Fibroblast of peridontal ligament (primary cell): ENCODE data around the gene KBTBD13.

Experiments used
- DNase-seq: peaks from one replicate; pipeline ENCODE4 v3.0.0-alpha.2; 2010; ENCODE audit errors: extremely low read depth

Gene KBTBD13

GRCh38 chr15:65076486-65077290, at the start of gene KBTBD13:
TSS of gene KBTBD13 (plus strand) at chr15:65076746. CDS start at chr15:65076816, 70 bp downstream.
- DNase-seq = no peak

DNA sequence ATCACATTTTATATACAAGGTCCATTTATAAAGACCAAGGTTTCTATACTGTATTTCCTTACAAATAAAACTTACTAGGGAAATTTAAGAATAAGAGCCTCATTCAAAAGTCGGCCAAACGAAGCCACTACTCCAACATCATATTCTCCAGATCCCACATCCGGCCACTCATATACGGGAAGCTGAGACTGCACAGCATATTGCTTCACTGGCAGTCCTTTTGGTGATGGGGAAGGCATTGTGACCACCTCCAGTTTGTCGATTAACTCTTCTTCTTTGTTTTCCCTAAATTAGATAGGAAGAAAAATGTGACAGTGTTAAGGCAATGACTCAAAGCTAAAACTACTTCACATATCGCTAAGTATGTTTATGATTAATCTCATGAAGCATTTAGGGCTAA, 49.8 kb upstream of the KBTBD13 start:
- DNase-seq = no peak

DNA sequence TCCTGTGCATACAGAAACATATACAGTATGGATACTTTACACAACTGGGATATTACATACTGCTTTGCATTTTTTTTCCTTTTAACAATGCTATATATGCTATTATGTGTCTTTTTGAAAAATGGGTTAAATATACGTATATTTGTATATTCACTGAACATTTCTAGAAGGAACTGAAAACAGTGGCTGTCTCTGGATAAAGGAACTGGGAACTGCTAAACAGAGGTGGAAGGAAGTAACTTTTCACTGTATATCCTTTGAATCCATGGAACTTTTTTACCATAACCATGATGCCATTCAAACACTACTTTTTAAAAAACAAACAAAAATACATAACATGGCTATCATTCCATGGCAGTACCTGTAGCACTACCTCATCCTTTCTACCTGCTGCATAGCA, 49.0 kb upstream of the KBTBD13 start:
- DNase-seq = no peak

GRCh38 chr15:65028338-65028737, 48.2 kb upstream of the KBTBD13 start:
- no peak for DNase-seq

DNA sequence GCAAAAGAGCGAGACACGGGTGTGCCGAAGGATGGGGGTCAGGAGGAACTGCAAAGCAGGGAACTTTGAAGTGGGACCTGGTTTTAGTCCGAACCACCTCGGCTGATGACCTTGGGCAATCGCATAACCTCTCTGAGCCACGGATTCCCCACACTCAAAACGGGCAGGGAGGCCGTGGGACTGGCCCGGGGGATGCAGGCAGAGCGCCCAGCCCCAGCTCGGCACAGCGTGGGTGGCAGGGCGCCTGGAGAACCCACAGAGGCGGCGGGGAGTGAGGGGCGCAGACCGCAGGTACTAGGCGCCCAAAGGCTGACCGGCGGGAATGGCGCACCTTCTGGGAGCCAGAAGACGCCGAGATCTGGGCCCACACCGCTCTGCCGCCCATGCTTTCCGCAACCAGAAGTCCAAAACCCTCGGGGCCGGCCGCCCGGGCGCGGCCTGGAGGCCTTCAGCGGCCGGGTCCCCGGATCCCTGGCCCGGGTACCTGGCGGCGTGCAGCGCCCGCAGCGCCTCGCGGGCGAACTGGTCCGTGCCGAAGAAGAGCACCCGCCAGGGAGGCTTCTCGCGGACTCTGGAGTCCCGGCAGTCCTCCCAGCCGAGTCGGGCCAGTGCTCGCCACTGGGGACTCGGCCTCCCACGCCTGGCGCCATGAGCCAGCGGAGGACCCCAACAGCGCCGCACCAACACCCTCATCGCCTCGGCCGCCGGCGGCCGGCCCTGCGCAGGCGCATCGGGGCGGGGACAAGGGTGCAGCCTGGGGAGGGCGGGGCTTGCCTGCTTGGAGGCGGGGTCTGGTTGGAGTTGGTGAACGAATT, 47.4 kb upstream of the KBTBD13 start, which contains the start of gene MTFMT:
Gene MTFMT, minus strand, starts transcription at position 719 of the 815 bp plus-strand sequence. Its CDS starts 26 bp downstream, at position 693.
- peak; percentile 63 for DNase-seq

DNA sequence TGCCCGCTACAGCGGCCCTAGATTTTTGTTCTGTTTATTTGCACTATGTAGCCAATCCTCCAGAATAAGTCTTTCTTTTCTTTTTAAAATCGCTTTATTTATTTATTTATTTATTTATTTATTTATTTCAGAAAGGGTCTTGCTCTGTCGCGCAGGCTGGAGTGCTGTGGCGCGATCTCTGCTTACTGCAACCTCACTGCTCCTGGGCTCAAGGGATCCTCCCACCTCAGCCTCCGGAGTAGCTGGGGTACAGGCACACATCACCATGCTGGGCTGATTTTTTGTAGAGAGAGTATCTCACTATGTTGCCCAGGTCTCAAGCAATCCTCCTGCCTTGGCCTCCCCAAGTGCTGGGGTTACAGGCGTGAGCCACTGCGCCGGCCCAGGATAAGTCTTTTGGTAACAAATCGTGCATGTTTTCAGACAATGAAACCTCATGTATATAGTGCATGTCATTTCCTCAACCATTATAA, 46.8 kb upstream of the KBTBD13 start:
- no peak for DNase-seq

DNA sequence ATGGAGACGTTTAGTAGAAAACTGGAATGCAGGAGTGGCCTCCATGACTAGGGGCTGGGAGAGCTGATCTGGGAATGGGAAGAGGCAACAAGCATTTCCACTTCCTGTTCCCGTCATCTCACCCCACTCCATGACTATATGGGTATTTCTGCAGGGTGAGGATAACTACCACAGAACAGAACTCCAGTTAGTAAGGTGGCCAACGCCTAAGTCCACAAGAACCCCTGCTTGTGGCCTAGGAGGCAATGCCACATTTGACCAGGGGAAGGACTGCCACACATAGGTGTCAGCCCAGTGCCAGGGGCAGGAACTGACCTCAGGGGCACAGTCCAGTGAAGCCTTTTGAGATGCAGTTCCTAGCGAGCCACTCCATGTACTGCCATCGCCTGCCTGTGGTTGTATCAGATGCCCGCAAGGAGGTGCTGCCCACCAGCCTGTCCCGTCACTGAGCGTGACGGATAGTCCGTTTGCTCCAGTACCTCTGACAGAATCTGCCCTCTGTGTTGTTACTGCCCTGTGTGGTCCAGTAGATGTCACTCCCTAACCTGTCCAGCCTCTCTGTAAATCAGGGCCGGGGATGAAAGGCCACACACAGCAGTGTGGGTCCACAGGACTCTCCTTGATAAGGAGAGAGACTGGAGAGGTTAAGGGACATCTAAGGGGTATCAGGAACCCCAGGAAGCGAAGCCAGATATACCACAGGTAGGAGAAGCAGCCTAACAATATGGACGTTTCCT, 43.6 kb upstream of the KBTBD13 start:
- DNase-seq = peak; percentile 65

GRCh38 chr15:65033659-65034269, 42.8 kb upstream of the KBTBD13 start:
- DNase-seq = peak; percentile 80

GRCh38 chr15:65034719-65035118, 41.8 kb upstream of the KBTBD13 start:
- DNase-seq = no peak

DNA sequence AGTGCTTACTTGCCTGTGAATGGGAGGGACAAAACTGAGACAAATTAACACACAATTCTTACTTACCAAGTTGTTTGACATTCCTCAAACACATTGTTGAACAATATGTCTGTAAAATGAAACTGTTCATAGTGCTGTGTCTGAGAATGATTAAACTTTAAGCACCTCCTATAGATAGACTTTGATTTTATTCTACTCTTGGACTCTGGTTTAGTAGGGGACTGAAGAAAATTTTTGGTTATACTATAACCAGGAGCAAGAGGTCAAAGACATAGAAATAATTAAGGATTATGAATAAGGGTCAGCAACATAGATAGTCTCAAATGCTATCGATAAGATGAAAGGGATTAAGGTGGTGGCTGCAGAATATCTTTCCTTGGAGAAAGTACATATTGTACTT, 39.2 kb upstream of the KBTBD13 start:
- DNase-seq = no peak

GRCh38 chr15:65038428-65038827, 38.1 kb upstream of the KBTBD13 start:
- DNase-seq = no peak

DNA sequence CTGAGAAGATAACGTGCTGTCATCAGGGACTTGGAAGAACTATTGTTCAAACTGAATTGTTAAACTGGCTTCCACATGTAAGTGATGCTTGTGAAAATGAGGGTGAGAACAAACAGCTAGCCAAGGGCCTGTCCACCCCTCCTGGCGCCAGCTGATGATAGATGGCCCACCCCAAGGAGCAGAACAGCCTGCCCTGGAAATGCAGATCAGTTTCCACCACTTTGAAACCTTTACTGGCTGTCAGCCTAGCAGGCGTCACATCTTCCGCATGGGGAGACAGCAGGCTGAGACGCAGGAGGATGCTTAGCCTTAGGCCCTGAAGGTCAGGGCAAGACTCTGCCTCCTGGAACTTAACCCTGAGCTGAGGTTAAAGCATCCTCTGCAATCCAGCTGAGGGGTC, 37.7 kb upstream of the KBTBD13 start:
- DNase-seq = no peak

- DNase-seq = no peak
These were observed 36.1 kb upstream of the KBTBD13 start for GRCh38 chr15:65040461-65040860.

DNA sequence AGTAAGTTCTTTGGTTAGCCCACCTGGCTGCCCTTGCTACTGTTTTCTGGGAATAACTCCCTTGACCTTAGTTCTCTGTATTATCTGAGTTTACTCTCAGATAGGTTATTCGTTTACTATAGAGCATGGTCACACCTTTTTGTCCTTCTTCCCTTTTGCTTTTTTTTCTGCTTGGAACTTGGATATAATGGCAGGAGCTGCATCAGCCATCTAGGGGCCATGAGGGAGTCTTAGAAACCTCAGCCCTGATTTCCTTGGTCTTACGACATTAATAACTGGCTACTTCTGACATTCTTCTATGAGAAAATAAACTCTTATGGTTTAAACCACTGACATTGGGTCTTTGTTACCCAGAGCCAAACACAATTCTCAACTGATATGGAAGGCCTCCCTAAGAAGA, 34.8 kb upstream of the KBTBD13 start:
- no peak for DNase-seq

GRCh38 chr15:65042776-65043327, 33.7 kb upstream of the KBTBD13 start:
- DNase-seq = no peak

DNA sequence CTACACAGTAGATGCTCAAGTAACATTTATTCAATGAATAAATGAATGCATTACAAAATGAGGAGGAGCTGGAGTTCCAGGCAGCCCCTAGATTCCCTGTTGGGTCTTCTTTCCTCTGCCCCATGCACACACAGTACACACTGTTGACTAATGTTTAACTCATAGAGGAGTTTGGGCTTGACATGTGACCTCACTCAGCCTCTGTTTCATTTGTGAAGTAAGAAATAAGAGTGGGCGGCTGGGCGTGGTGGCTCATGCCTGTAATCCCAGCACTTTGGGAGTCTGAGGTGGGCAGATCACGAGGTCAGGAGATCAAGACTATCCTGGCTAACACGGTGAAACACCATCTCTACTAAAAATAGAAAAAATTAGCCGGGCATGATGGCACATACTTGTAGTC, 32.3 kb upstream of the KBTBD13 start:
- peak; percentile 59 for DNase-seq

GRCh38 chr15:65044724-65045481, 31.6 kb upstream of the KBTBD13 start, which contains the start of gene SLC51B:
TSS of gene SLC51B (plus strand) at chr15:65045387. CDS start at chr15:65050005, 4,618 bp downstream.
- DNase-seq = no peak

DNA sequence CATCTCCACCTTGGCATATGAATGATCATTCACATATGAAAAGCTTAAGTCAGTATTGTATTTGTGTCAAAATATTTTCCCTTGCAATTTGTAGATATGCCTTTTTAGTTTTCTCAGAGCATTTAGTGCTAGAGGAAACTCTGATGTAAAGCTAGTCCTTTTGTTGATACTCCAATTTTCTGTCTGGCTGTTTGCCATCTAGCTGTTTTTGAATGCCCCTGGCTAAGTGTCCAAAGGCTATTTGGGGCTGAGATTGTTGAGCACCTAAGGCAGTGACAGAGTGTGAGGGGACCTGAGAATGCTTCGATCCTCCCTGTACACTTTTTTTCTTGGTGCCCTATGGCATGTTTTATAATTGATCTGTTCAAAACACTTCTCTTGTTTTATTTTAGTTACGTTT, 28.3 kb upstream of the KBTBD13 start:
- no peak for DNase-seq

GRCh38 chr15:65049418-65049840, 27.1 kb upstream of the KBTBD13 start:
- DNase-seq = peak; percentile 83

DNA sequence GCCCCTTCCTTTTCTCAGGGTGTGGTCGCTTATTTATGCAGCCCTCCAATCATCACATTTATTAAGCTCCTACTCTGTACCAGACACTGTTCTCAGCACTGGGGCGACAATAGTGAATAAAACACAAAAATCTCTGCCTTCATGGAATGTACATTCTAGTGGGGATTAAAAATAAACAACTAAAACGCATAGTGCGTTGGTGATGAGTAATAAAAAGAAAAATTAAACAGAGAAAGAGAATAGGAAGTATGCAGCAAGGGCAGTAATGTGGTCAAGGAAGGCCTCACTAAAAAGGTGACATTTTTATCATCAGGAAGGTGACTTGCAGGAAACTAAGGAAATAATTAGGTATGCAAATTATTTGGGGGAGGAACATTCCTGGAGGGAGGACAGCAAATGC, 26.3 kb upstream of the KBTBD13 start:
- no peak for DNase-seq
